ENCODE data around the gene PHF20.

DNA sequence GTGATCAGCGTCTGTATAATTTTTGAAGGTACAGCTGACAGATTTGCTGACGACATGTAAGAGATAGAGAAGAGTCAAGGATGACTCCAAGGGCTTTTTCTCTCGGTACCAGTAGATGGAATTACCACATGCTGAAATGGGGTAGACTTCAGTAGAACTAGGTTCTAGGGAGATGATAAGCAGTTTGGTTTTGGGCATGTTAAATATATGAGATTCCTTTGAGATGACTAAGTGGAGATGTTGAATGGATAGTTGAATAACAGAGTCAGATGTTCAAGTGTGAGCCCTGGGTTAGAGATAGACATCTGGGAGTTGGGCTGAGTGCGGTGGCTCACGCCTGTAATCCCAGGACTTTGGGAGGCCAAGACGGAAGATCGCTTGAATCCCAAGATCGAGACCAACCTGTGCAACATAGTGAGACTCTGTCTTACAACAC is 50.0 kb downstream of the PHF20 start:
- TF ChIP-seq, protein P1, sequence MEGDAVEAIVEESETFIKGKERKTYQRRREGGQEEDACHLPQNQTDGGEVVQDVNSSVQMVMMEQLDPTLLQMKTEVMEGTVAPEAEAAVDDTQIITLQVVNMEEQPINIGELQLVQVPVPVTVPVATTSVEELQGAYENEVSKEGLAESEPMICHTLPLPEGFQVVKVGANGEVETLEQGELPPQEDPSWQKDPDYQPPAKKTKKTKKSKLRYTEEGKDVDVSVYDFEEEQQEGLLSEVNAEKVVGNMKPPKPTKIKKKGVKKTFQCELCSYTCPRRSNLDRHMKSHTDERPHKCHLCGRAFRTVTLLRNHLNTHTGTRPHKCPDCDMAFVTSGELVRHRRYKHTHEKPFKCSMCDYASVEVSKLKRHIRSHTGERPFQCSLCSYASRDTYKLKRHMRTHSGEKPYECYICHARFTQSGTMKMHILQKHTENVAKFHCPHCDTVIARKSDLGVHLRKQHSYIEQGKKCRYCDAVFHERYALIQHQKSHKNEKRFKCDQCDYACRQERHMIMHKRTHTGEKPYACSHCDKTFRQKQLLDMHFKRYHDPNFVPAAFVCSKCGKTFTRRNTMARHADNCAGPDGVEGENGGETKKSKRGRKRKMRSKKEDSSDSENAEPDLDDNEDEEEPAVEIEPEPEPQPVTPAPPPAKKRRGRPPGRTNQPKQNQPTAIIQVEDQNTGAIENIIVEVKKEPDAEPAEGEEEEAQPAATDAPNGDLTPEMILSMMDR (IDR thresholded peaks at IDR 0.05) = no peak
- no peak for TF ChIP-seq EP300 (IDR thresholded peaks at IDR 0.05)

Measured in ovary (tissue), 3 donors.